HepG2 (cell line): ENCODE data around the gene PPFIA2. TPM values are rescaled to one million over a fixed set of nuclear protein-coding genes. Genes with fewer than 3 reads are reported as not detected.

Experiments used
- ATAC-seq: fragments of 200-7000 bp; cut with Tn5 transposase; 3 replicates; pipeline ENCODE4 v1.9.1; 2020; ENCODE audit warnings: mild to moderate bottlenecking, moderate library complexity
- BruUV-seq: library from RNA; stranded (reverse); fragments of 400-500 nt; replicated peaks from 2 replicates; lab custom pipeline; 2021; lab: Mats Ljungman, UMichigan
- CTCF ChIA-PET: fragments of 300-600 bp; formaldehyde crosslinking; extraction: SDS; loops from one replicate; lab custom pipeline; 2021; ENCODE audit warnings: low total read pairs, inconsistent platforms, low intra/inter-chr PET ratio; lab: Yijun Ruan, JAX
- POLR2A ChIA-PET: fragments of 350-600 bp; sonication (Branson Sonifier 250); formaldehyde crosslinking; loops from one replicate; lab custom pipeline; 2020; ENCODE audit warnings: antibody characterized with exemption, inconsistent platforms; lab: Yijun Ruan, JAX
- DNase-seq: peaks from one replicate; pipeline ENCODE4 v3.0.0-alpha.2; 2015; ENCODE audit warnings: low spot score
- FAIRE-seq: peaks from 3 replicates; lab custom pipeline; 2011; peaks lifted over from hg19 to GRCh38; lab: Jason Lieb, UNC
- H2AFZ ChIP-seq: one replicate; pipeline ENCODE4 v1.6.1; 2011; ENCODE audit warnings: low read length, inconsistent platforms
- H3K27ac ChIP-seq: fragments of 300-600 bp; 3 replicates; pipeline ENCODE4 v1.8.0; 2011; ENCODE audit warnings: mixed run types, mild to moderate bottlenecking, mixed read lengths, low read length, inconsistent platforms; ENCODE audit not compliant: insufficient read depth; ENCODE audit errors: extremely low read length
- H3K27me3 ChIP-seq, 2 experiments: fragments of 200-600 bp in 1 of 2; 2 replicates in 1 of 2; 3 replicates in 1 of 2; pipeline versions ENCODE4 v1.6.0 to v1.8.0; 2011; ENCODE audit warnings: low read length in 2 of 2, mild to moderate bottlenecking in 2 of 2, moderate library complexity in 2 of 2, inconsistent platforms in 1 of 2; ENCODE audit not compliant: insufficient read depth in 2 of 2, control insufficient read depth in 1 of 2
- H3K36me3 ChIP-seq, 2 experiments: fragments of 200-600 bp in 1 of 2; replicated peaks in 1 of 2; 2 replicates in 1 of 2; 3 replicates in 1 of 2; pipeline versions ENCODE4 v1.5.1 to v1.8.0; 2011; ENCODE audit warnings: low read length in 2 of 2, inconsistent platforms in 1 of 2; ENCODE audit not compliant: insufficient read depth in 2 of 2, control insufficient read depth in 1 of 2
- H3K4me1 ChIP-seq: 2 replicates; pipeline ENCODE4 v1.5.1; 2012; ENCODE audit warnings: low read length, inconsistent platforms; ENCODE audit not compliant: insufficient read depth
- H3K4me2 ChIP-seq: 2 replicates; pipeline ENCODE4 v1.6.0; 2011; ENCODE audit warnings: low read depth, low read length, inconsistent platforms
- H3K4me3 ChIP-seq, 3 experiments: fragments of 200-600 bp in 1 of 3; sonication (generic), shearing (Covaris generic) in 1 of 3; replicated peaks in 1 of 3; 2 replicates each; pipeline ENCODE4 v1.5.1; 2011 to 2016; ENCODE audit warnings: low read length in 3 of 3, inconsistent platforms in 2 of 3, low read depth in 2 of 3, mild to moderate bottlenecking in 2 of 3, control low read depth in 1 of 3, mixed read lengths in 1 of 3; ENCODE audit not compliant: insufficient read depth in 1 of 3
- H3K79me2 ChIP-seq: one replicate; pipeline ENCODE4 v1.6.1; 2011; ENCODE audit warnings: low read length, inconsistent platforms; ENCODE audit not compliant: insufficient read depth
- H3K9ac ChIP-seq: 2 replicates; pipeline ENCODE4 v1.6.0; 2011; ENCODE audit warnings: mild to moderate bottlenecking, low read depth, low read length, inconsistent platforms; ENCODE audit not compliant: insufficient read depth
- H3K9me3 ChIP-seq: 2 replicates; pipeline ENCODE4 v1.5.1; 2012; ENCODE audit warnings: mild to moderate bottlenecking, low read length
- H4K20me1 ChIP-seq: 2 replicates; pipeline ENCODE4 v1.6.0; 2011; ENCODE audit warnings: inconsistent platforms, mild to moderate bottlenecking, low read length, moderate library complexity; ENCODE audit not compliant: insufficient read depth
- CTCF ChIP-seq: sonication (generic); formaldehyde crosslinking; IDR thresholded peaks from 2 replicates; pipeline ENCODE4 v1.5.0; 2020; ENCODE audit warnings: mild to moderate bottlenecking, missing genetic modification reagents, moderate library complexity
- ETV6 ChIP-seq: sonication (generic); formaldehyde crosslinking; conservative IDR thresholded peaks from 2 replicates; pipeline ENCODE4 v1.4.0; 2020; ENCODE audit warnings: missing genetic modification reagents
- MBD4 ChIP-seq: IDR thresholded peaks from 2 replicates; pipeline ENCODE4 v1.6.1; 2012; ENCODE audit warnings: low read length, inconsistent platforms, borderline replicate concordance
- PITX1 ChIP-seq: sonication (generic); formaldehyde crosslinking; IDR thresholded peaks from 2 replicates; pipeline ENCODE4 v1.5.1; 2020; ENCODE audit warnings: mild to moderate bottlenecking, missing genetic modification reagents
- PRDM4 ChIP-seq: sonication (generic); formaldehyde crosslinking; IDR thresholded peaks from 2 replicates; pipeline ENCODE4 v1.9.0; 2021; ENCODE audit warnings: missing genetic modification reagents, borderline replicate concordance
- SMC3 ChIP-seq: IDR thresholded peaks from 2 replicates; pipeline ENCODE4 v1.6.1; 2011; ENCODE audit warnings: low read length, improper control_type of control experiment
- SRSF1 ChIP-seq: fragments of 200-400 bp; formaldehyde crosslinking; optimal IDR thresholded peaks from 2 replicates; pipeline ENCODE3; 2017; ENCODE audit warnings: mild to moderate bottlenecking, low read depth, low read length, moderate library complexity
- STAG1 ChIP-seq: sonication (generic); formaldehyde crosslinking; IDR thresholded peaks from 2 replicates; pipeline ENCODE4 v1.4.0; 2020; ENCODE audit warnings: missing genetic modification reagents
- TFAP4 ChIP-seq: sonication (generic); IDR thresholded peaks from 2 replicates; pipeline ENCODE4 v1.6.1; 2016; ENCODE audit warnings: low read depth, borderline replicate concordance
- ZMYM3 ChIP-seq: sonication (generic); formaldehyde crosslinking; IDR thresholded peaks from 2 replicates; pipeline ENCODE4 v1.5.1; 2020; ENCODE audit warnings: mild to moderate bottlenecking, missing genetic modification reagents
- WGBS: methylation state at CpG from one replicate; pipeline ENCODE4 v1.1.6; 2017; ENCODE audit warnings: low lambda C conversion rate; 5-methylcytosine and 5-hydroxymethylcytosine counted together
- in situ Hi-C: cut with HindIII; loops from 2 replicates; pipeline ENCODE4 v1.10.0; 2017; ENCODE audit warnings: low pct_unique_long_range_greater_than_20kb; ENCODE audit not compliant: extremely low pct_ligation_motif_present
- intact Hi-C: fragments of 100-400 bp; cut with micrococcal nuclease; formaldehyde crosslinking; loops from one replicate; pipeline ENCODE4 v1.10.0; 2022; ENCODE audit not compliant: unreplicated experiment
- polyA plus RNA-seq, 8 experiments: library from polyadenylated mRNA; depleted of rRNA in 3 of 8; stranded (reverse) in 7 of 8; unstranded in 1 of 8; fragments of >200 nt; fragmentation: Illumina TruSeq in 4 of 8; extraction: Trizol in 4 of 8; gene quantifications; 2 replicates each; pipeline versions ENCODE4 v1.2.1 to v1.2.3, GENCODE V29; 2011 to 2016; ENCODE audit warnings: low read depth in 4 of 8, missing spikeins in 1 of 8, mixed read lengths in 1 of 8; ENCODE audit not compliant: insufficient read depth in 1 of 8
- total RNA-seq, 5 experiments: library from RNA; depleted of rRNA; stranded (reverse); fragments of >200 nt; fragmentation: Illumina TruSeq; extraction: Trizol; gene quantifications; 2 replicates each; pipeline ENCODE4 v1.2.3, GENCODE V29; 2016; ENCODE audit warnings: low read depth in 1 of 5

PPFIA2 gene
- total and polyA plus RNA-seq, 2 of the 13 experiments (the other 11 are each of a cell fraction or from before 2014, with no cell fraction given), result 0.05 TPM; not detected in 1

- TF ChIP-seq STAG1 (CRISPR knock-in tag), result peak; percentile 72
- TF ChIP-seq ETV6 (CRISPR knock-in tag), result no peak
- TF ChIP-seq ZMYM3 (CRISPR knock-in tag), result no peak
- peak; percentile 34 for TF ChIP-seq SMC3
- no peak for TF ChIP-seq TFAP4
- TF ChIP-seq MBD4, result no peak
- TF ChIP-seq CTCF (CRISPR knock-in tag), result peak; percentile 63
- no peak for TF ChIP-seq PITX1 (CRISPR knock-in tag)
- no peak for TF ChIP-seq SRSF1
- TF ChIP-seq PRDM4 (CRISPR knock-in tag), result no peak
- Histone ChIP-seq H3K4me3 (no peak overlapping the region), H3K27ac (no peak overlapping the region), H3K9me3 (no peaks in the 10 kb centered on the region), H3K36me3 (no peaks in the 10 kb centered on the region), H3K9ac (no peak overlapping the region), H3K79me2 (no peaks in the 10 kb centered on the region), H4K20me1 (no peaks in the 10 kb centered on the region), H3K27me3 (no peaks in the 10 kb centered on the region), H2AFZ (no peak overlapping the region), H3K4me1 (no peaks in the 10 kb centered on the region), H3K4me2 (no peak overlapping the region)
- intact Hi-C loops, result loop anchor here (1.0 to 2.0 kb wide), 2 partner anchors 17 to 176 kb away; no protein-coding TSS in a partner anchor
- ATAC-seq (no peak), FAIRE-seq (peak; percentile 60), DNase-seq (peak; percentile 29)
- POLR2A ChIA-PET, result no interaction called here
- CTCF ChIA-PET, result interaction anchor here (1.3 to 1.9 kb wide), 4 partner anchors 17 to 1215 kb away, joined by 3 to 11 read pairs (median 7); no protein-coding TSS in a partner anchor
- WGBS, result 5% methylated on average over 4 of the region's 4 CpGs
- in situ Hi-C loops, result loop anchor here (5.0 kb wide), 1 partner anchor 175 kb away; no protein-coding TSS in a partner anchor
- no TSS peak for BruUV-seq
Observed at GRCh38 chr12:81627336-81628189, 131.6 kb downstream of the PPFIA2 start.
